GM12875 (cell line): Measurements from ENCODE around the gene CDK14.

Experiments
- H3K4me3 ChIP-seq: one replicate; pipeline ENCODE4 v1.5.1; 2011; ENCODE audit warnings: low read depth, low read length, control low read depth
- TF ChIP-seq, protein P1 (sequence below): IDR thresholded peaks from 2 replicates; pipeline ENCODE4 v1.5.1; 2011; ENCODE audit warnings: low read depth, mild to moderate bottlenecking, control low read depth, inconsistent platforms, low read length, moderate library complexity, borderline replicate concordance; ENCODE audit not compliant: insufficient read depth

The CDK14 gene

DNA sequence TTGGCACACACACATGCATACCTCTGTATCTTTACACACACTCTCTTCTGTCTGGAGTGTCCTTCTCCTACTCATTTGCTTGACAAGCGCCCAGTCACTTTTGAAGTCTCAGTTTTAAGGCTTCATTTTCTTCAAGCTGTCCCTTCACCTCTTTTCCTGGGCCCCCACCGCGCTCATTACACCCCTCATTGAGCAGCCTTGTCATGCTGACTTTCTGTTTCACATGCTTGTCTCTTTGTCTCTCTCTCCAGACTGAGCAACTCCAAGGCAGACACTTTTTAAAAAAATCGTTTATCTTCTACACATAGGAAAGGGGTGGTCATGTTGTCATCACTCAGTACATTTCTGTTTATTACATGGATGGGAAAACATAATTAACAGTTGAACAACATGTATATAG is 442.9 kb downstream of the CDK14 start:
- TF ChIP-seq, protein P1, sequence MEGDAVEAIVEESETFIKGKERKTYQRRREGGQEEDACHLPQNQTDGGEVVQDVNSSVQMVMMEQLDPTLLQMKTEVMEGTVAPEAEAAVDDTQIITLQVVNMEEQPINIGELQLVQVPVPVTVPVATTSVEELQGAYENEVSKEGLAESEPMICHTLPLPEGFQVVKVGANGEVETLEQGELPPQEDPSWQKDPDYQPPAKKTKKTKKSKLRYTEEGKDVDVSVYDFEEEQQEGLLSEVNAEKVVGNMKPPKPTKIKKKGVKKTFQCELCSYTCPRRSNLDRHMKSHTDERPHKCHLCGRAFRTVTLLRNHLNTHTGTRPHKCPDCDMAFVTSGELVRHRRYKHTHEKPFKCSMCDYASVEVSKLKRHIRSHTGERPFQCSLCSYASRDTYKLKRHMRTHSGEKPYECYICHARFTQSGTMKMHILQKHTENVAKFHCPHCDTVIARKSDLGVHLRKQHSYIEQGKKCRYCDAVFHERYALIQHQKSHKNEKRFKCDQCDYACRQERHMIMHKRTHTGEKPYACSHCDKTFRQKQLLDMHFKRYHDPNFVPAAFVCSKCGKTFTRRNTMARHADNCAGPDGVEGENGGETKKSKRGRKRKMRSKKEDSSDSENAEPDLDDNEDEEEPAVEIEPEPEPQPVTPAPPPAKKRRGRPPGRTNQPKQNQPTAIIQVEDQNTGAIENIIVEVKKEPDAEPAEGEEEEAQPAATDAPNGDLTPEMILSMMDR = no peak
- H3K4me3 ChIP-seq = no peak overlapping the region

DNA sequence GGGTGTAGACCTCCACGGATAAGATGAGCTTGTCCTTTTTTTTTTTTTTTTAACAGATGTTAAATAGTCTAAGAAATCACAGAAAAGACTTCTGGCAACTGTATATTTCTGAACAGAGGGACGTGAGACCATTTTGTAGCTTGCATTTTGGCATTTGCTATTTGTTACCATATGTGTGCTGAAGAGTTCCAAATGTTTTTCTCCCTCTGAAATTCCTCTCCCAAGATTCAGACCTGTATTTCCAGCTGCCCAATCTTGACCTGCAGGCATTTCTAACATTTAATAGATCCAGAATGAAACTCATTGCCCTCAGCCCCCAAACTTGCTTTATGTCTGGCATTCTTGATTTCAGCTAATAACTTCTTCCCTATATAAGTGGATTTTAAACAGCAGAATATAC is 445.0 kb downstream of the CDK14 start:
- H3K4me3 ChIP-seq = no peak overlapping the region
- TF ChIP-seq, protein P1 = no peak

DNA sequence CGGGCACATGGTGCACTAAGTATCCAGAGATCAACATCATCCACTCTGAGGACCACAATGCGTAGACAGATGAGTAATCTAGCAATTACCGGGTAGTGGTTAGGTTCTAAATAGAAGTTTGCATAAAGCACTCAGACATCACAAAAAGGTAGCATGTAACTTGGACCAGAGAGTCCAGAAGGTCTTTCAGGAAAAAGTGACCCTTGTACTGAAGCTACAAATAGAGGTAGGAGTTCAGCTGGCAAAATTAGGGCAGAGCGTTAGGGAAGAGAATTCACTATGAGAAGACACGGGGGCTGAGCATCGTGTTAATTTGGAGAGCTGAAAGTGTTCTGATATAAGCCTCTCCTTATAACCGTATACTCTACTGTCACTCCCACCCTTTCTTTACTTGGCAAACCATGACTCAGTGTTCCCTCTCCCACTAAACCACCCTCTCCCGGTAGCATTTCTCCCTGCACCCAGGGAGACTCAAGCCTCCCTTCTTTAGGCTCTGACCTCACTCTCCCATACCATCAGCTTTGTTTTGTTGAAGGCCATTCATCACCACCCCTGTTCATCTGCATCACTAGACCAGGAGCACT is 445.9 kb downstream of the CDK14 start:
- TF ChIP-seq, protein P1 = no peak

DNA sequence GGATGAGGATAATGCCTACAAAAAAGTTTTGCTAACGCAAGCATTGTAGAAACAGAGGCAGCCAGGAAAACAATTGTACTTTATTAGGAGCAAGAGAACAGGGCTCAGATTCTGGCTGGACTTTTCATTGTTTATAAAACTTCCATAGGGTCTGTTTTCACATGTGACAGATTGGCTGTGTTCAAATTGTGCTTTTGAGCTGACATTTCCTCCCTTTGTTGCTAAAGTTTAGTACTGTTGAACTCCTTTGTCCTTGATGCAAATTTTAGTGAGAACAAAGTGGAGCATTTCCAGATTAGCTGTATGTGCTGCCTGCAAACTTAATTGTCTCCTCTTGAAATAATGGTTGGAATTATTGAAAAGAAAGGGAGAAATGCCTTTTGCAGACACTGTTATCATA is 447.1 kb downstream of the CDK14 start:
- no peak overlapping the region for H3K4me3 ChIP-seq
- TF ChIP-seq, protein P1 = no peak

More for the DNA sequence above, 445.9 kb downstream of the CDK14 start:
- H3K4me3 ChIP-seq = no peak overlapping the region

DNA sequence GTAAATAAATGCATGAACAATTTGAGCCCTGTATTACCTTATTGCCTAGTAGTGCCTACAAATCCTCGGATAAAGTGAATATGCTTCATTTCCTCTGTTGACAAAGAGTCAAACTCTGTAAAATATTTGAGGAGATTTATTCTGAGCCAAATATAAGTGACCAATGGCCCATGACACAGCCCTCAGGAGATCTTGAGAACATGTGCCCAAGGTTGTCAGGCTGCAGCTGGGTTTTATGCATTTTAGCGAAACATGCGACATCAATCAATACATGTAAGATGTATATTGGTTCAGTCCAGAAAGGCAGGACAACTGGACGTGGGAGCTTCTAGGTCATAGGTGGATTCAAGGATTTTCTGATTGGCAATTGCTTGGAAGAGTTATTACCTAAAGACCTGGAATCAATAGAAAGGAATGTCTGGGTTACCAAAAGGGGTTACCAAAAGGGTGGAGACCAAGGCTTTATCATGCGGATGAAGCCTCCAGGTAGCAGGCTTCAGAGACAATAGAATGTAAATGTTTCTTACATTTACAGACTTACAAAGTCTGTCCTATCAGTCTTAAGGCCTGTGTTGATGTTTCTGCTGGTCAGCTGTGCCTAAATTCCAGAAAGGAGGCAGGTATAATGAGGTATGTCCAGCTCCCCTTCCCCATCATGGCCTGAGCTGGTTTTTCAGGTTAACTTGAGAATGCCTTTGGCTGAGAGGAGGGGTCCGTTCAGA is 448.0 kb downstream of the CDK14 start:
- TF ChIP-seq, protein P1 = no peak
- no peak overlapping the region for H3K4me3 ChIP-seq

DNA sequence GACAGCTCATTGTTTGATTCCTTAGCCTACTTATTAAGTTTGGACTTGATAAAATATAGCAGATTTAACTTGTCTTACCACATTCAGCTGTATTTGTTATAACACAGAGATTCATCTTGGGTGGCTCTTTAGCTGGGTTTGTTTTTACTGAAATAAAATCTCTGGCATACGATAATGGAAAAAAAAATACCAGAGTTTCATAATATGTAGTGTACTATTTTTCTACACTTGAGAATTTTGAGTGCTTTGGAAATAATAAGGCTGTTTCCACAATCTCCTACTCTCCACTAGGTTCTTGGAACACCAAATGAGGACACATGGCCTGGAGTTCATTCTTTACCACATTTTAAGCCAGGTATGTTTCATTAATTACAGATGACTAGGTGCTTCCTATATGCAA is 449.5 kb downstream of the CDK14 start:
- TF ChIP-seq, protein P1 = no peak
- H3K4me3 ChIP-seq = no peak overlapping the region

DNA sequence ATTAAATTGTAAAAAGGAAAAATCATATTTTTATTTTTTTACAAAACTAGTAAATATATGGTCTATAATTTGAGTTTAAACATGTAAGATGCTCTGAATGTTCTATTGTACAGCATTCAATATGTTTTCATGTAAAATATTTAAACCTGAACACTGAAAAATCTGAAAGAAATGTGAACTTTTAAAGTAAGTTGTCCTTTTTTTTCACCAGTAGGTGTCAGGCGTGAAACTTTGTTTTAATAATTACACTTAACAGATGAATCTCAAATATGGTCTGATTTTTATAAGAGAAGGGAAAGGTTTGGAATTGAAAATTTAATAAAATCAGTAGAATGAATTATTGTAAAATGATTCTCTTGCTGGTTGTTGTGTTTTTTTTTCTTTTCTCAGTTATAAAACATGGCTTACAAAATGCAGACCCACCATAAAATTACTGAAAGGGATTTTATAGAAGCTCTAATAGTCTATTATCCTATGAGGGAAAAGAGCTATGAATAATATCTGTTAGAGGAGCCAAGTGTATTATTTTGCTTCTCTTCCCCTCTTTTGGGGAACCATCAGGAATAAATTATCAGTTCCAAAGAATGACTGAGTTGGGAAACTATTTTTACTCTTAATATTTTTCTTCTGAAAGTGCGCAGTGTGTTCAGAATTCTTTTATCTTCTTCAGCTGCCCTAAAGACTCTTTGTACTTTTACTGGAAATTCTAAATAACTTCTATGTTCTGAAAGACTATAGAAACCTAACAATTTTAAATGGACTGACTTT is 450.4 kb downstream of the CDK14 start:
- H3K4me3 ChIP-seq = no peak overlapping the region
- TF ChIP-seq, protein P1 = no peak
